GM21423 (cell line): ENCODE measurements around the gene PTTG1IP2.

Experiments
- ATAC-seq: cut with Tn5 transposase; IDR thresholded peaks from one replicate; pipeline ENCODE4 v1.9.1; 2021; ENCODE audit warnings: mild to moderate bottlenecking, moderate library complexity; ENCODE audit not compliant: unreplicated experiment

PTTG1IP2 gene

GRCh38 chr7:90552521-90552920 lies 83.1 kb downstream of the PTTG1IP2 start:
- no peak for ATAC-seq

DNA sequence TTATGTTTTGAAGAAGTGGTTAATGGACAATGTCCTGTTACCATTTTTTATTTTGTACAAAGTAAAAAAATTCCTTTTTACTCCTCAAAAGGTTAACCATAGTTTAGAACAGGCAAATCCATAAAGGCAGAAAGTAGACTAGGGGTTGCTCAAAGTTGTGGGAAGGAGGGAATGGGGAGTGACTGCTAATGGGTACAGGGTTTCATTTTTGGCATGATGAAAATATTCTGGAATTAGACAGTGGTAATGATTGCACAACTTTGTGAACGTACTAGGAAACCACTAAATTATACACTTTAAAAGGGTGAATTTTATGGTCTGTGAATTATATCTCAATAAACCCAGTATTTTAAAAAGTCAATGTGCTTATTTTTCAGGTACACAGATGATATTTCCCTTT lies 91.3 kb downstream of the PTTG1IP2 start:
- no peak for ATAC-seq
